GOT3 (cell line): ENCODE data around the gene AHRR.
"Not testable (repeated sequence)": the region's sequence is repeated elsewhere in the genome, so short reads cannot be mapped to it uniquely, and the experiment has no call there.

Experiments used
- DNase-seq: peaks from one replicate; lab custom pipeline; 2025; ENCODE audit warnings: mixed read lengths; lab: John Stamatoyannopoulos, UW

AHRR gene

GRCh38 chr5:475704-476101, 154.2 kb downstream of the AHRR start:
- no peak for DNase-seq

GRCh38 chr5:476102-476813, 154.7 kb downstream of the AHRR start:
- DNase-seq: no peak

GRCh38 chr5:476814-477175, 155.3 kb downstream of the AHRR start:
- no peak for DNase-seq

- no peak for DNase-seq
Observed at GRCh38 chr5:477247-477646, 155.7 kb downstream of the AHRR start.

- DNase-seq: no peak
Observed at GRCh38 chr5:477871-478270, 156.4 kb downstream of the AHRR start.

GRCh38 chr5:478369-478981, 157.0 kb downstream of the AHRR start:
- no peak for DNase-seq

- no peak for DNase-seq
Observed at GRCh38 chr5:478982-479535, 157.5 kb downstream of the AHRR start.

- DNase-seq: no peak
Observed at GRCh38 chr5:479566-480319, 158.2 kb downstream of the AHRR start.

- DNase-seq: no peak
Observed at GRCh38 chr5:481347-481746, 159.8 kb downstream of the AHRR start.

- no peak for DNase-seq
Observed at GRCh38 chr5:482021-482420, 160.5 kb downstream of the AHRR start.

GRCh38 chr5:482506-482905, 161.0 kb downstream of the AHRR start:
- DNase-seq: no peak

- no peak for DNase-seq
Observed at GRCh38 chr5:483011-483410, 161.5 kb downstream of the AHRR start.

- DNase-seq: no peak
Observed at GRCh38 chr5:483434-484140, 162.1 kb downstream of the AHRR start.

- no peak for DNase-seq
Observed at GRCh38 chr5:484556-484955, 163.0 kb downstream of the AHRR start.

- DNase-seq: no peak
Observed at GRCh38 chr5:485113-485945, 163.8 kb downstream of the AHRR start.

- DNase-seq: no peak
Observed at GRCh38 chr5:485946-486491, 164.5 kb downstream of the AHRR start.

GRCh38 chr5:486597-486996, 165.1 kb downstream of the AHRR start:
- not testable (repeated sequence) for DNase-seq
